HepG2 (cell line): ENCODE results near the gene FAM209A. TPM values are rescaled to one million over a fixed set of nuclear protein-coding genes. Genes with fewer than 3 reads are reported as not detected.
"Not testable (repeated sequence)": the region's sequence is repeated elsewhere in the genome, so short reads cannot be mapped to it uniquely, and the experiment has no call there.

Experiments
- ATAC-seq: fragments of 200-7000 bp; cut with Tn5 transposase; 3 replicates; pipeline ENCODE4 v1.9.1; 2020; ENCODE audit warnings: mild to moderate bottlenecking, moderate library complexity
- BruUV-seq: library from RNA; stranded (reverse); fragments of 400-500 nt; replicated peaks from 2 replicates; lab custom pipeline; 2021; lab: Mats Ljungman, UMichigan
- CTCF ChIA-PET: fragments of 300-600 bp; formaldehyde crosslinking; extraction: SDS; loops from one replicate; lab custom pipeline; 2021; ENCODE audit warnings: low total read pairs, inconsistent platforms, low intra/inter-chr PET ratio; lab: Yijun Ruan, JAX
- POLR2A ChIA-PET: fragments of 350-600 bp; sonication (Branson Sonifier 250); formaldehyde crosslinking; loops from one replicate; lab custom pipeline; 2020; ENCODE audit warnings: antibody characterized with exemption, inconsistent platforms; lab: Yijun Ruan, JAX
- DNase-seq: peaks from one replicate; pipeline ENCODE4 v3.0.0-alpha.2; 2015; ENCODE audit warnings: low spot score
- FAIRE-seq: peaks from 3 replicates; lab custom pipeline; 2011; peaks lifted over from hg19 to GRCh38; lab: Jason Lieb, UNC
- H2AFZ ChIP-seq: one replicate; pipeline ENCODE4 v1.6.1; 2011; ENCODE audit warnings: low read length, inconsistent platforms
- H3K27ac ChIP-seq: fragments of 300-600 bp; 3 replicates; pipeline ENCODE4 v1.8.0; 2011; ENCODE audit warnings: mixed run types, mild to moderate bottlenecking, mixed read lengths, low read length, inconsistent platforms; ENCODE audit not compliant: insufficient read depth; ENCODE audit errors: extremely low read length
- H3K27me3 ChIP-seq, 2 experiments: fragments of 200-600 bp in 1 of 2; 2 replicates in 1 of 2; 3 replicates in 1 of 2; pipeline versions ENCODE4 v1.6.0 to v1.8.0; 2011; ENCODE audit warnings: low read length in 2 of 2, mild to moderate bottlenecking in 2 of 2, moderate library complexity in 2 of 2, inconsistent platforms in 1 of 2; ENCODE audit not compliant: insufficient read depth in 2 of 2, control insufficient read depth in 1 of 2
- H3K36me3 ChIP-seq, 2 experiments: fragments of 200-600 bp in 1 of 2; replicated peaks in 1 of 2; 2 replicates in 1 of 2; 3 replicates in 1 of 2; pipeline versions ENCODE4 v1.5.1 to v1.8.0; 2011; ENCODE audit warnings: low read length in 2 of 2, inconsistent platforms in 1 of 2; ENCODE audit not compliant: insufficient read depth in 2 of 2, control insufficient read depth in 1 of 2
- H3K4me1 ChIP-seq: 2 replicates; pipeline ENCODE4 v1.5.1; 2012; ENCODE audit warnings: low read length, inconsistent platforms; ENCODE audit not compliant: insufficient read depth
- H3K4me2 ChIP-seq: 2 replicates; pipeline ENCODE4 v1.6.0; 2011; ENCODE audit warnings: low read depth, low read length, inconsistent platforms
- H3K4me3 ChIP-seq, 3 experiments: fragments of 200-600 bp in 1 of 3; sonication (generic), shearing (Covaris generic) in 1 of 3; replicated peaks in 1 of 3; 2 replicates each; pipeline ENCODE4 v1.5.1; 2011 to 2016; ENCODE audit warnings: low read length in 3 of 3, inconsistent platforms in 2 of 3, low read depth in 2 of 3, mild to moderate bottlenecking in 2 of 3, control low read depth in 1 of 3, mixed read lengths in 1 of 3; ENCODE audit not compliant: insufficient read depth in 1 of 3
- H3K79me2 ChIP-seq: one replicate; pipeline ENCODE4 v1.6.1; 2011; ENCODE audit warnings: low read length, inconsistent platforms; ENCODE audit not compliant: insufficient read depth
- H3K9ac ChIP-seq: 2 replicates; pipeline ENCODE4 v1.6.0; 2011; ENCODE audit warnings: mild to moderate bottlenecking, low read depth, low read length, inconsistent platforms; ENCODE audit not compliant: insufficient read depth
- H3K9me3 ChIP-seq: 2 replicates; pipeline ENCODE4 v1.5.1; 2012; ENCODE audit warnings: mild to moderate bottlenecking, low read length
- H4K20me1 ChIP-seq: 2 replicates; pipeline ENCODE4 v1.6.0; 2011; ENCODE audit warnings: inconsistent platforms, mild to moderate bottlenecking, low read length, moderate library complexity; ENCODE audit not compliant: insufficient read depth
- CHD2 ChIP-seq: IDR thresholded peaks from 2 replicates; pipeline ENCODE4 v1.6.1; 2011; ENCODE audit warnings: low read depth, low read length, improper control_type of control experiment
- CREB1 ChIP-seq, 2 experiments: fragments of 450-650 bp in 1 of 2; IDR thresholded peaks; 2 replicates each; pipeline ENCODE4 v1.6.1; 2016 to 2017; ENCODE audit warnings: control low read depth in 1 of 2, mild to moderate bottlenecking in 1 of 2, missing compliant biosample characterization in 1 of 2, missing genetic modification characterization in 1 of 2
- FOXA1 ChIP-seq, 2 experiments: fragments of 450-650 bp in 1 of 2; sonication (generic) in 1 of 2; formaldehyde crosslinking in 1 of 2; IDR thresholded peaks; 2 replicates each; pipeline versions ENCODE4 v1.4.0 to v1.6.1; 2016 to 2020; ENCODE audit warnings: missing genetic modification reagents in 1 of 2
- HHEX ChIP-seq: IDR thresholded peaks from 2 replicates; pipeline ENCODE4 v1.6.1; 2016; ENCODE audit warnings: control low read depth
- HOXA5 ChIP-seq: sonication (generic); formaldehyde crosslinking; IDR thresholded peaks from 2 replicates; pipeline ENCODE4 v1.4.0; 2020; ENCODE audit warnings: missing genetic modification reagents
- MTF1 ChIP-seq: sonication (generic); formaldehyde crosslinking; IDR thresholded peaks from 2 replicates; pipeline ENCODE4 v1.5.0; 2020; ENCODE audit warnings: missing genetic modification reagents
- NCOA1 ChIP-seq: sonication (generic); formaldehyde crosslinking; IDR thresholded peaks from 2 replicates; pipeline ENCODE4 v1.9.0; 2021; ENCODE audit warnings: missing genetic modification reagents
- RBFOX2 ChIP-seq: fragments of 200-400 bp; formaldehyde crosslinking; IDR thresholded peaks from 2 replicates; pipeline ENCODE4 v1.6.1; 2017; ENCODE audit warnings: low read depth, mild to moderate bottlenecking, low read length
- SMAD3 ChIP-seq: sonication (generic); formaldehyde crosslinking; IDR thresholded peaks from 2 replicates; pipeline ENCODE4 v1.4.0; 2020; ENCODE audit warnings: missing genetic modification reagents
- ZBTB20 ChIP-seq: sonication (generic); formaldehyde crosslinking; IDR thresholded peaks from 2 replicates; pipeline ENCODE4 v1.8.1; 2023; ENCODE audit warnings: missing genetic modification reagents, low read depth, mild to moderate bottlenecking, borderline replicate concordance
- ZNF570 ChIP-seq: sonication (generic); formaldehyde crosslinking; IDR thresholded peaks from 2 replicates; pipeline ENCODE4 v1.4.0; 2020; ENCODE audit warnings: mild to moderate bottlenecking, missing genetic modification reagents, borderline replicate concordance
- ZNF614 ChIP-seq: IDR thresholded peaks from 2 replicates; pipeline ENCODE4 v1.6.1; 2018; ENCODE audit warnings: missing biosample characterization, missing genetic modification reagents, inconsistent platforms, borderline replicate concordance
- ZNF83 ChIP-seq: sonication (generic); formaldehyde crosslinking; IDR thresholded peaks from 2 replicates; pipeline ENCODE4 v1.4.0; 2020; ENCODE audit warnings: missing genetic modification reagents, mild to moderate bottlenecking, borderline replicate concordance
- WGBS: methylation state at CpG from one replicate; pipeline ENCODE4 v1.1.6; 2017; ENCODE audit warnings: low lambda C conversion rate; 5-methylcytosine and 5-hydroxymethylcytosine counted together
- in situ Hi-C: cut with HindIII; loops from 2 replicates; pipeline ENCODE4 v1.10.0; 2017; ENCODE audit warnings: low pct_unique_long_range_greater_than_20kb; ENCODE audit not compliant: extremely low pct_ligation_motif_present
- intact Hi-C: fragments of 100-400 bp; cut with micrococcal nuclease; formaldehyde crosslinking; loops from one replicate; pipeline ENCODE4 v1.10.0; 2022; ENCODE audit not compliant: unreplicated experiment
- polyA plus RNA-seq, 8 experiments: library from polyadenylated mRNA; depleted of rRNA in 3 of 8; stranded (reverse) in 7 of 8; unstranded in 1 of 8; fragments of >200 nt; fragmentation: Illumina TruSeq in 4 of 8; extraction: Trizol in 4 of 8; gene quantifications; 2 replicates each; pipeline versions ENCODE4 v1.2.1 to v1.2.3, GENCODE V29; 2011 to 2016; ENCODE audit warnings: low read depth in 4 of 8, missing spikeins in 1 of 8, mixed read lengths in 1 of 8; ENCODE audit not compliant: insufficient read depth in 1 of 8
- total RNA-seq, 5 experiments: library from RNA; depleted of rRNA; stranded (reverse); fragments of >200 nt; fragmentation: Illumina TruSeq; extraction: Trizol; gene quantifications; 2 replicates each; pipeline ENCODE4 v1.2.3, GENCODE V29; 2016; ENCODE audit warnings: low read depth in 1 of 5
- TF ChIP-seq, protein P1 (sequence below): sonication (generic); formaldehyde crosslinking; IDR thresholded peaks from 2 replicates; pipeline ENCODE4 v1.4.0; 2020; ENCODE audit warnings: mild to moderate bottlenecking, missing genetic modification reagents
- TF ChIP-seq, protein P2 (sequence below): sonication (generic); formaldehyde crosslinking; IDR thresholded peaks from 2 replicates; pipeline ENCODE4 v1.5.0; 2020; ENCODE audit warnings: missing genetic modification reagents, mild to moderate bottlenecking, borderline replicate concordance
- TF ChIP-seq, protein P3 (sequence below): sonication (generic); formaldehyde crosslinking; IDR thresholded peaks from 2 replicates; pipeline ENCODE4 v1.5.0; 2020; ENCODE audit warnings: missing genetic modification reagents

The FAM209A gene
- total and polyA plus RNA-seq, 2 of the 13 experiments (the other 11 are each of a cell fraction or from before 2014, with no cell fraction given), result 0.15 to 0.36 TPM

- H2AFZ ChIP-seq; BruUV-seq; CTCF ChIA-PET; H4K20me1 ChIP-seq; H3K4me1 ChIP-seq; H3K4me2 ChIP-seq; H3K27me3 ChIP-seq; ATAC-seq; POLR2A ChIA-PET; H3K9me3 ChIP-seq; intact Hi-C loops; H3K36me3 ChIP-seq; H3K79me2 ChIP-seq; H3K9ac ChIP-seq; H3K4me3 ChIP-seq; DNase-seq; H3K27ac ChIP-seq; FAIRE-seq; TF ChIP-seq CREB1 (CRISPR knock-in tag; IDR thresholded peaks at IDR 0.05): not testable (repeated sequence)
- peak; percentile 41; the same call in 1 of the 2 replicates for TF ChIP-seq CREB1 (IDR thresholded peaks at IDR 0.05)
- in situ Hi-C loops, result loop anchor here (10.0 kb wide), 1 partner anchor 58 kb away; no protein-coding TSS in a partner anchor
- WGBS, result 38% methylated on average over 9 of the region's 9 CpGs
Measured at GRCh38 chr20:56532946-56533345, 8.4 kb downstream of the FAM209A start, which contains the start of gene FAM209B. FAM209B (plus strand) TSS chr20:56533246; CDS start chr20:56533342, 96 bp downstream.

- H2AFZ ChIP-seq, result no peak overlapping the region
- no TSS peak for BruUV-seq
- H3K36me3 ChIP-seq, result no peaks in the 10 kb centered on the region
- DNase-seq (no peak), FAIRE-seq (no peak), ATAC-seq (no peak)
- intact Hi-C loops, result no loop called here
- POLR2A ChIA-PET, result no interaction called here
- 42% methylated on average over 3 of the region's 3 CpGs for WGBS
- H3K4me3 ChIP-seq, result no peak overlapping the region
- H3K9me3 ChIP-seq, result no peaks in the 10 kb centered on the region
- H3K27me3 ChIP-seq, result peaks cover 0 to 5% of the 10 kb centered on the region in 2 experiments; a peak in 1 of 5 replicates
- H3K9ac ChIP-seq, result no peak overlapping the region
- no peak overlapping the region for H3K27ac ChIP-seq
- H3K4me1 ChIP-seq, result no peaks in the 10 kb centered on the region
- no peaks in the 10 kb centered on the region for H4K20me1 ChIP-seq
- no peak overlapping the region for H3K4me2 ChIP-seq
- in situ Hi-C loops, result loop anchor here (10.0 kb wide), 1 partner anchor 63 kb away; no protein-coding TSS in a partner anchor
- no peaks in the 10 kb centered on the region for H3K79me2 ChIP-seq
- CTCF ChIA-PET, result no interaction called here
- no peak for TF ChIP-seq MTF1
- TF ChIP-seq RBFOX2, result no peak
- TF ChIP-seq ZBTB20 (CRISPR knock-in tag), result no peak
- no peak for TF ChIP-seq ZNF83
- TF ChIP-seq FOXA1 (IDR thresholded peaks at IDR 0.05), result no peak
- no peak for TF ChIP-seq FOXA1 (CRISPR knock-in tag; IDR thresholded peaks at IDR 0.05)
- TF ChIP-seq NCOA1 (CRISPR knock-in tag), result no peak
- no peak for TF ChIP-seq ZNF570
- TF ChIP-seq HOXA5 (CRISPR knock-in tag), result no peak
- TF ChIP-seq, protein P1, sequence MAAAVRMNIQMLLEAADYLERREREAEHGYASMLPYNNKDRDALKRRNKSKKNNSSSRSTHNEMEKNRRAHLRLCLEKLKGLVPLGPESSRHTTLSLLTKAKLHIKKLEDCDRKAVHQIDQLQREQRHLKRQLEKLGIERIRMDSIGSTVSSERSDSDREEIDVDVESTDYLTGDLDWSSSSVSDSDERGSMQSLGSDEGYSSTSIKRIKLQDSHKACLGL (CRISPR knock-in tag), result no peak
- TF ChIP-seq, protein P2, sequence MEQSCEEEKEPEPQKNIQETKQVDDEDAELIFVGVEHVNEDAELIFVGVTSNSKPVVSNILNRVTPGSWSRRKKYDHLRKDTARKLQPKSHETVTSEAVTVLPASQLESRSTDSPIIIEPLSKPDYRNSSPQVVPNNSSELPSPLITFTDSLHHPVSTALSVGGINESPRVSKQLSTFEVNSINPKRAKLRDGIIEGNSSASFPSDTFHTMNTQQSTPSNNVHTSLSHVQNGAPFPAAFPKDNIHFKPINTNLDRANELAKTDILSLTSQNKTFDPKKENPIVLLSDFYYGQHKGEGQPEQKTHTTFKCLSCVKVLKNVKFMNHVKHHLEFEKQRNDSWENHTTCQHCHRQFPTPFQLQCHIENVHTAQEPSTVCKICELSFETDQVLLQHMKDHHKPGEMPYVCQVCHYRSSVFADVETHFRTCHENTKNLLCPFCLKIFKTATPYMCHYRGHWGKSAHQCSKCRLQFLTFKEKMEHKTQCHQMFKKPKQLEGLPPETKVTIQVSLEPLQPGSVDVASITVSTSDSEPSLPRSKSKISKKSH (CRISPR knock-in tag), result no peak
- no peak for TF ChIP-seq HHEX
- TF ChIP-seq ZNF614 (CRISPR knock-in tag), result no peak
- TF ChIP-seq, protein P3, sequence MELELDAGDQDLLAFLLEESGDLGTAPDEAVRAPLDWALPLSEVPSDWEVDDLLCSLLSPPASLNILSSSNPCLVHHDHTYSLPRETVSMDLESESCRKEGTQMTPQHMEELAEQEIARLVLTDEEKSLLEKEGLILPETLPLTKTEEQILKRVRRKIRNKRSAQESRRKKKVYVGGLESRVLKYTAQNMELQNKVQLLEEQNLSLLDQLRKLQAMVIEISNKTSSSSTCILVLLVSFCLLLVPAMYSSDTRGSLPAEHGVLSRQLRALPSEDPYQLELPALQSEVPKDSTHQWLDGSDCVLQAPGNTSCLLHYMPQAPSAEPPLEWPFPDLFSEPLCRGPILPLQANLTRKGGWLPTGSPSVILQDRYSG, result no peak
- no peak for TF ChIP-seq SMAD3 (CRISPR knock-in tag)
- no peak for TF ChIP-seq CHD2
Measured at GRCh38 chr20:56537997-56538396, 13.5 kb downstream of the FAM209A start.
